CD4-positive, alpha-beta T cell treated with Interleukin-15 for 4 hours (primary cell): Measurements from ENCODE around the gene GAS6.
A peak's percentile ranks its signal among the peaks of the same experiment; 100 is the strongest.
"Not testable (repeated sequence)": the region's sequence is repeated elsewhere in the genome, so short reads cannot be mapped to it uniquely, and the experiment has no call there.

Experiments
- DNase-seq: peaks from one replicate; pipeline ENCODE4 v3.0.0-alpha.2; 2020; ENCODE audit warnings: low spot score

The GAS6 gene

DNA sequence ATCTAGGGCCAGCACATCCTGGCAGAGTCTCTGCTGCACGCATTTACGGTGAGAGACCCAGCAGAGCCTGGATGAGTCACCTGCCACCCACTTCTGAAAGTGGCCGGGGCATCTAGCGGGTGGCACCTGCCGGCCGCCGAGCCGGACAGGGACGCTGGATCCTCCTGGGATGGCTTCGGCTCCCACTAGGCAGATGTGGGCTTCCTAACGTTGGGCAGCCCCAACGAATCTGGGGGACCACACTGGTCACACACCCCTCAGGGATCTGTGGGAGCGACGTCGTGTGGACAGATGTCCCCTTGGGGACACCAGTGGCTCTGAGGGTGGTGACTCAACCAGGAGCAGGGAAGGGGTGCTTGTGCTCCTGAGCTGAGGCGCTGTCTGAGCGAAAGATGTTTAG, 72.7 kb downstream of the GAS6 start:
- DNase-seq = no peak

DNA sequence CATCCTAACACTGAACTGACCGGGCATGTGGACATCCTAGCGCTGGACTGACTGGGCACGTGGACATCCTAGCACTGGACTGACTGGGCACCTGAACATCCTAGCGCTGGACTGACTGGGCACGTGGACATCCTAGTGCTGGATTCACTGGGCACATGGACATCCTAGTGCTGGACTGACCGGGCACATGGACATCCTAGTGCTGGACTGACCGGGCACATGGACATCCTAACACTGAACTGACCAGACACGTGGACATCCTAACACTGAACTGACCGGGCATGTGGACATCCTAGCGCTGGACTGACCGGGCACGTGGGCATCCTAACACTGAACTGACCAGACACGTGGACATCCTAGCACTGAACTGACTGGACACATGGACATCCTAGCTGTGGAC, 73.9 kb downstream of the GAS6 start:
- DNase-seq = not testable (repeated sequence)

DNA sequence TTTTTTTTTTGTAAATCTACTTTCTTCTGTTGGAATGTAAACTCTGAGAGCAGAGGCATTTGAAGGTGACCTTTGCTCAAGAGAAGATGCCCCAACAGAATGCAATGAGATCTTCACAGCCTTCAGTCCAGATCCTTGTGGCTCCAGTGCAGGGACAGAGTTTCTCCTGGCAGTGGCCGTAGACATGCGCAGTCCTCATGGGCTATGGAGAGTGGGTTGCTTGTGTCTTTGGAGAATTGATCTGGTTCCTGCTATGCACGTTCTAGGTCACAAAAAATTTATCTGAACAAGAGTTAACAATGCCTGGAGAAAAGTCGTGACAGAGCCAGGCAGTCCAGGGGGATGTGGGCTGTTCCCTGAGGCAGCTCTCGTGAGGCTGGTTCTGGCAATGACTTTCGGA, 74.7 kb downstream of the GAS6 start:
- no peak for DNase-seq

DNA sequence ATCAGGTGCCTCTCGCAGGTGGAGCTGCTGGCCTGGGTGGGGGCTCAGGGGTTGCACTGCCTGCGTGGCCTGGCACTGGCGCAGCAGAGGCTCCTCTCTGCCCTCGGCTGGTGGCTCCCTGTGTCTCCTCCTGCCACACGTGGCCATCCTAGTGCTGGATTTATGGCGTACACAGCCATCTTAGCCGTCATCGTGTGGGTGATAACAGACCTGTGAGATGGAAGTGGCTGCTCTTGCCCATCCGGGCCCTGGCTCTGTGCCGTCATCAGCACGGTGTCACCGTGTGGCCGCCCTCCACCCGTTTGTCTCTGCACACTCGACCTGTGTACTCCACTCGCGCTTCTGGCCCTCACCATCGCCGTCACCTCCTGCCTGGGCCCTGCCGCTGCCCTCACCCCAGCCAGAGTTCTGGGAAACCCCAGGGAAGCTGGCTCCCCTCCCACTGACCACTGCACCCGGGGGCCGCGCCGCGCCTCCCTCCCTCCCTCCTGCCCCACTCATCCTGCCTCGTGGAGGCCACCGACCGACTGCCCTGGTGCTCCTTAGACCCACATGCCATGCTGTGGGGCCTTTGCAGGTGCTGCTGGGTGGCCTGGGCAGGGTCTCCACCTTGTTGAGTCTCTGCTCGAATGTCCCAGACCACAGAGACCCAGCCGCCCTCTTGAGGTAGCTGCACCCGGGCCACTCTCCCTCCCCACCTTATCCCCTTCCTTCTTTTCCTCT, 75.3 kb downstream of the GAS6 start:
- DNase-seq = no peak

DNA sequence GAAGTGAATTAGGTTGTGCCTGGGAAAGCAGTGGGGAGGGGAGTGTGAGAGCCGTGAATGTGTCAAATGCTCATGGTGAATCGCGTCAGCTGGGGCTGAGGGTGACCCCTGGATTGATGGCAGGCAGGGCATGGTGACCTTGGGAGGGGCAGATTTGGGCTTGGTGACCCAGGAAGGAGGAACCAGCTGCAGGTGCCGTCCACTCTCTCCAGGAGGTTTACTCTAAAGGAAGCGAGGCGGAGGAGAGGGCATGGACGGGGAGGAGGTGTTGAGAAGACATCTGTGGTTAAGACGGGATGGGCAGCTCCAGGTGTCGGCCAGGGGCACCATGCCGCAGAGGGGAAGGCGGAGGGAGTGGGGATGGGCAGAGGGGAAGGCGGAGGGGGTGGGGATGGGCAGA, 76.2 kb downstream of the GAS6 start:
- no peak for DNase-seq

DNA sequence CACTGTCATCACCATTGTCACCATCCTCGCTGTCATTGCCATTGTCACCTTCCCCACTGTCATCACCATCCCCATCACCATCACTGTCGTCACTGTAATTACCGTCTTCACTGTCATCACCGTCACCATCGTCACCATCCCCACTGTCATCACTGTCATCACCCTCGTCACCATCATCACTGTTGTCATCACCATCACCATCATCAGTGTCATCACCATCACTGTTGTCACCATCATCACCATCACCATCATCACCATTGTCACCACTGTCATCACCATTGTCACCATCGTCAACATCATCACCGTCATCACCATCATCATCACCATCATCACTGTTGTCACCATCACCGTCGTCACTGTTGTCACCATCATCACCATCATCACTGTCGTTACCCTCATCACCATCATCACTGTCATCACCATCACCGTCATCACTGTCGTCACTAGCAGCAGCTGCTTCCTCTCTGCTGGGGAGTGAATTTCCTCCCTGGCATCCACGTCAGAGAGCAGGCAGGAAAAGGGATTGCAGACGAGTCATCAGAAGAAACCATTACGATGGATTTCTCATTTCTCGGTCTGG, 77.5 kb downstream of the GAS6 start:
- no peak for DNase-seq

DNA sequence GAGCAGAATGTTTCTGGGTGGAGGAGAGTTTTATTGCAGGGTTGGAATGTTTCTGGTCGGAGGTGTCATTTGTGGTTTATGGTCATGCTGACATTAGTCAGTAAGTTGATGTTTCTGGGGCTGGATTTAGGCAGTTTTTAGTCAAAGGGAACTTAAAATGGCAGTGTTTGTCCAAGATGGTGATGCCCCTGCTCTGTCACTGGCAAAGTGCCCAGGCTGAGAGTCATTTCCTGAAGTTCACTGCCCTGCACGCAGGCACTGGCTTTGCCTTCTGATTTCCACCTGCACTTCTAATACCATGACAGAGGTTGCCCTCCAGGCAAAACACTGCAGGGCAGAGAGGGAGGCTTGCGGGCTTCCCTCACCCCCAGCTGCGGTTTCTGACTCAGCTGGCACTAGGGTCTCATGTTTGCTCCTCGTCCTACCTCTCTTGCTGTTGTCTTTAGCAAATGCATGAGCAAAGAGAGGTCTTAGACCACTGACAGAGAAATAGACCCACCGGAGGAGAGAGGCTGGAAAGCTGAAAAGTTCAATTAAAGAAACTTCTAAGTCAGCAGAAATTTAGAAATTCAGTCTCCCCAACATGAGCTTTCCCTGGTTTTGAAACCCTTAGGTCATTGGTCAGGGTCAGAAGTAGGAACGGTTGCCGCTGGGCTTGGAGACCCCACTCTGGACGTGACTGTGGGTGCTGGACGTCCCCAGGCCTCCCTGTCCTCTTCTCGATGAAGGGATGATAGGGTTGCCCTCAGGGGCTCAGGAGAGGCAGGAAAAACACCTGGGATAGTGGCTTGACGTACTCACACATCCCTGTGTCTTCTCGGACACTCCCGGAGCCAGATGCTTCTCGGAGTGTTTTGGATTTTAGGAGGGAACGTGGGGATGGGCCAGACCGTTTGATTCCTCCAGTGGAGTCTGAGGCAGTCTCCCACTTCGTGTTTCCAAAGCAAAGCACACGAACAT, 78.5 kb downstream of the GAS6 start:
- no peak for DNase-seq

DNA sequence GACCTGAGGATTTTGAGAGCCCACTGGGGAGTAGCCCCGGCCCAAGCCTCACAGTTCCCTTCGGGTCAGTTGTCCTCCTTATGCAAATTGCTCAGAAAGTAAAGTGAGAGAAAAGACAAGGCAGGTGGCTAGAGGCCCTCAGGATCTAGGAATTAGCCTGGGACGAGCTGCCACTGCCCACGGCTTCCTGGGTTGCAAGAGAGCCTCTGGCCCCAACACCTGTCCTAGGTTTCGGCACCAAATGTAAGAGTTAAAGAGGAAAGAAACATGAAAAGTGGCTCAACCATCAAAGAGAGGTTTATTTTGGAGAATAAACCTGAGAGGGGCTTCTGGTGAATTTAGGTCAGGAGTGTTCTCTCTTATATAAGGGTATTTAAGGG, 79.2 kb downstream of the GAS6 start:
- no peak for DNase-seq

DNA sequence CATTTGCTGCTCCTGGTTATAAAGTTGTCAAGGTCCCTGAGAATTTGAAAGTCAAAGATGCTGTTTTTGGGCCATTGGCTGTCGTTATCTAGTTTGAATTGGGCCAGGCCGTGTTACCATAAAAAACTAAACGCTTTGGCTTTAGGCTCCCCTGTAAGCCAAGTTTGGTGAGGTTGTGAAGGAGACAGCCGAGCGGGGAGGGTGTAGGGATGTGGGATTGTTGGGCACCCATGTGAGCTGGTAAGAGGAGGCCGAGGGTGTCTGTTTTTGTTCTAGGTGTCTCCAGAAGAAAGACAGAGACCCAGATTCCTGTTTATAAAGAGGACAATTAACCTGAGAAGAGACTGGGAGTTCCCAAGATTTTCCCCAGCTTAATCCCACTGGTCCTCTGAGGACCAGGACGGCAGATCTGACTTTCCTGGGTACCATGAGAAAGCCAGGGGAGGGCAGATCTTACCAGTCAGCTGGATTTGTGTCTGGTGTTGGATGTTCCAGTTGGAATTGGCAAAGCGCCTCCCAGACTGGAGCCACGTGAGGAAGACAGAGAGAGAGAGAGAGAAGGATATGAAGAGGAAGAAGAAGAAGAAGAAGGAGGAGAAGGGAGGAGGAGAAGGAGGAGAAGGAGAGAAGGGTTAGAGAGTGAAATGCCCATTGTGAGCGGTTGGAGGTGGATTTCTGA, 79.8 kb downstream of the GAS6 start:
- DNase-seq = no peak

DNA sequence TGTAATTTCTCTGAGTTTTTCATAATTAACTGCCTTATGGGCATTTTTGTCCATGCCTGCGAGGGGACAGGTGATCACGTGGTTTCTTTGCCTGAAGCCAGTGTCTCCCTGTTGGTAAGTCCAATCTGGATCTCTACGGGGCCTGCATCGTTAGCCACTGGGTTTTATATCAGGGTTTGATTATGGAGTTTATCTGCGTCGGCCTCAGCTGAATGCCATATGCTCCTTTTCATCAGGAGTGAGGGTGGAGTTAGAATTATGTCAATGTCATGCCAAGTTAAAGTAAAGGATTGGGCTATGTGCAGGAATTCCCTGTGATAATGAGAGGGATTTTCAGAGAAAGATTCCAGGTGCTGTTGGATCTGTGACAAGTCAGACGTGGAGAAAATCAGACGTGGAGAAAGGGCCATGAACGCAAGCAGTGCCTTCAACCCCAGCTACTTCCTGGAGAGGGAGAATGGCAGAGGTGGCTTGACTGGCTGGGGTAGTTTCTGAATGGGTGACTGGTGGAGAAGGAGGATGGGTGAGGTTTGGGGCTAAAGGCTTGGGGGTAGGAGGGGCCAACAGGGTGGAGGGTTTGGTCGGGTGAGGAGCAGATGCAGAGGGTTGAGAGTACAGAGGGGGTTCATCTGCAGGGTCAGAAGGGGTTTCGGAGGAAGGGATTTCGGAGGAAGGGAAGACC, 80.5 kb downstream of the GAS6 start:
- DNase-seq = no peak

DNA sequence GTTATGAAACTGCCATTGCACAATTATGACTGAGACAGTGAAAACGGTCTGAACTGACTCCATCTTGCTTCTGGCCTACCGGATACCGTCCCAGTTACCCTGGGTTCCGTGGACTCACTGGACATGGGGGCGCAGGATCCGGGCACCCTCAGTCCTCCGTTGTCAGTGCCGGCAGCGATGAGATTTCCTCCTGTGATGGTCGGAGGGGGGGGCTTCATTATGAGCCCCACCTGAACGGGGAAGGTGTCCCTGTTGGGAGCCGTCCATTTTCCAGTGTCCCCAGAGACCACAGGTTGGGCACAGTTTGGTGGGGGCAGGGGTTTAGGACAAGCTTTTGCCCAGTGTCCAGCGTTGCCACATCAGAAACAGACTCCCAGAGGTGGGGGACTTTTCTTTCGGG, 81.4 kb downstream of the GAS6 start:
- DNase-seq = no peak

DNA sequence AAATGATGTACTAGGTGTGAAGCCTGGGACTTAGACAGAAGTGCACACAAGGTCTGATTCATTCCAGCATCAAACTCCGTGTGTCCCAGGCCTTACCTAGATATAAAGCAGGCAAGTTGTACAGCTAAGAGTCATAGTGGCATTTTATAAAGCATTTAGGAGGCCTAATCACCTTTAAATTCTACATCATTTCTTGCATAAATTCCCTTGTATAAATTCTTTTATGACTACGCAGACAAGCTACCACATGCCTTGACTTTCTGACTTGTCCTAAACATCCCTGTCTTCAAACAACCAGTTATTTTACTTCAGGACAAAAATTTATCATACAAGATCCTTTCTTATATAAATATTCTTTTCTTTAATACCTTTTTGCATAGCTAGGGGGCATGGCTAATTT, 82.3 kb downstream of the GAS6 start:
- no peak for DNase-seq

DNA sequence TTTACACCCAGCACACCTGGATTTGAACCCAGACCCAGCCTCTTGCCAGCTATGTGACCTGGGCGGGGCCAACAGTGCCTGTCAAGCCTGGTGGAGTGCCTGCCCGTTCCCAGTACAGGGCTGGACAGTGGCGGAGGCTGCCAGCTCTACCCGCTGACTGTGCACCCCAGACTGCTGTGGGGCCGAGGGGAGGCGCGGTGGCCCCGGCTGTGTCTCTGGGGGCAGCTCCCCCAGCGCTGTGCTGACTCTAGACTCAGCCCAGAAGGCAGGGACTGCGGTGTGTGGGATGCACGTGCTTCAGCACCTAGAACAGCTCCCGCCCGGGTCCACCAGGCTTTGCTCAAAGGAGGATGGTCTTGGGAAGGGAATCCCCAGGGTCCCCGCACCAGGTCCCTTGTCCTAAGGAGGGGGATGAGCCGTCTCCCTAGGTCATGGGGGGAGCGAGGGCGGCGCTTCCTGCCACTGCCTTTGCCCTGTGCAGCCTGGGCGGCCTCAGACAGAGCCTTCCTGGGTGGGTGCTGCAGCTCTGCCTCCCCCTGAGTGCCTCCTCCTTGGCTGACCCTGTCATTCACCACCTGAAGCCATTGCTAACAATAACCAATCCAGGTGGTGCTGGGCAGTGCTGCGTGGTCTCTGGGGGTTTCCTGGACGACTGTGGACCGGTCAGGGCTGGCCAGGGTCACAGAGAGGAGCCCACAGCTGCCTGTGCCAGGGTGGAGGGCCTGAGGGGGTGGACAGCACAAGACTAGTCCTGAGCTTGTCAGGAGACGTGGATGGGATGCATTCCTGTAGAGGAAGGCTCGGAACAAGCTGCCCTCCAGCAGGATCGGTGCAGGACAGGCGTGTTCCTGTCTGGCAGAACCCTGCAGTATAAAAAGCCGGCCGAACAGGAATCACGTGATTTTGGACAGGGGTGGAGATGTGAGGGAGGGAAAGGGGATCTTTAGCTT, 86.3 kb downstream of the GAS6 start:
- no peak for DNase-seq

DNA sequence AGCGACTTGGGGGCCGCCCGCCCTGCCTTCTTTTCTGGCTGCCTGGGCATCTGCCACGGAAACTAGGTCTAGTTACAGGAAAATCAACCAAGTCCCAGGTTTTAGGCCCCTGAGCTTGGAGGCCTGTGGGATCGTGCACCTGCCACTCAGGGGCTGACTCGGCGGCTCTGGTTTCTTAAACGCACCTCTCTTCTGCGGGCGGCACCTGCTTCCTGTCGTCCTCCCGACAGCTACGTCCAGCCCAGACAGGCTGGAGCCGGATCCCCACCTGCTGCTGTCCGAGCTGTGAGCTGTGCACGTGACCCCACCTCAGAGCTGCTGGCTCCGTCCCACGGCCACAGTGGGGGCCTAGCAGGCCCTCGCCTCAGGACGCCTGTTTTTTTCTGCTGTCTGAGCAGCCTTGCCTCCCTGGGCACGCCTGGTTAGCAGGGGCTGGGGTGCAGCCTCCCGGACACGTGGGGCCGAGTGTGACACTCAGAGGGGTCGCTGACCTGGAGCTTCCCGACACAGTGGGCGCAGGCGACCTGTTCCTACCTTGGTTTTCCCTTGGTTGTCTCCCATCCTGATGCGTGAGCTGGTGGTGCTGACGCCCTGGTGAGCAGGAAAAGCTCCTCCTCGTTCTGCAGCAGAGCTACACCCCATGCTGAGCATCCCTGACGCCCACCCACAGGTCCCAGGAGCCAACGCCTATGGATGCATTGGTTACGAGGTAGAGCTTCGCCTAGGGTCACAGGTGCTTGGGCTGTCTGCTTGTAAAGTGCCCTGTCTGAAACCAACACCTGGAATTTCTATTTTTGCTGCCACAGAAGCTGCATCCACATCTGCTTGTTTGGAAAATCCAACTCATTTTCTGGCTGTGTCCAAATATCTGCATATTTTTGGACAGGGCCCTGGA, 87.4 kb downstream of the GAS6 start:
- DNase-seq = no peak

DNA sequence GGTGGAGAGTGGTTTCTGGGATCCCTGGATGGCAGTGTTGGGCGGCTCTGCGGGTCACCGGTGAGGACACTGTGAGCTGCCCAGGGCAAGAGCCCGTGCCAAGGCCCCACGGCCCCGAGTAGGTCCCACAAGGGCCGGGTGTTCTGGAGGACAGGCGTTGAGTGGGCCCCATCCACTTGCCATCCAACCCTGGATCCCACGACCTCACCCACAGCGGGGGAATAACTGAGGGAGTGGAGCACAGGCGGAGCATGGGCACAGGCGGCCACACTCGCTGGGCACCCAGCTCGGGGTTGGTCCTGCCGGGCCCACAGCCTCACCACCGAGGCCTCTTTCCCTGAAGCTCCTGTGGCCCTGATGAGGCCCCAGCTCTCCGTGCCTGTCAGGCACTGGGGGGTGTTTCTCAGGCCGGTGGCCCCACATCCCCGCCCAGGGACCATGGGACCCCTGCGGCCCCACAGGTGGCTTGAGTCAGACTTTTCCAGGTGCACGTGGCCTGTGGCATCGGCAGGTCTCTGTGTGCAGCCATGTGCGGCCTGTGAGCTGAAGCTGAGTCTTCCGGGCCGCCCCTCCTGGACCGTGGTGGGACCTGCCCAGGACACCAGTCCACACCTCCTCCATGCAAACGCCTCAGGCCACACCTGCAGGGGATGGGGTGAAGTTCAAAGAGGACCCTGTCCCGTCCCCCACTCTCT, 88.3 kb downstream of the GAS6 start:
- no peak for DNase-seq

DNA sequence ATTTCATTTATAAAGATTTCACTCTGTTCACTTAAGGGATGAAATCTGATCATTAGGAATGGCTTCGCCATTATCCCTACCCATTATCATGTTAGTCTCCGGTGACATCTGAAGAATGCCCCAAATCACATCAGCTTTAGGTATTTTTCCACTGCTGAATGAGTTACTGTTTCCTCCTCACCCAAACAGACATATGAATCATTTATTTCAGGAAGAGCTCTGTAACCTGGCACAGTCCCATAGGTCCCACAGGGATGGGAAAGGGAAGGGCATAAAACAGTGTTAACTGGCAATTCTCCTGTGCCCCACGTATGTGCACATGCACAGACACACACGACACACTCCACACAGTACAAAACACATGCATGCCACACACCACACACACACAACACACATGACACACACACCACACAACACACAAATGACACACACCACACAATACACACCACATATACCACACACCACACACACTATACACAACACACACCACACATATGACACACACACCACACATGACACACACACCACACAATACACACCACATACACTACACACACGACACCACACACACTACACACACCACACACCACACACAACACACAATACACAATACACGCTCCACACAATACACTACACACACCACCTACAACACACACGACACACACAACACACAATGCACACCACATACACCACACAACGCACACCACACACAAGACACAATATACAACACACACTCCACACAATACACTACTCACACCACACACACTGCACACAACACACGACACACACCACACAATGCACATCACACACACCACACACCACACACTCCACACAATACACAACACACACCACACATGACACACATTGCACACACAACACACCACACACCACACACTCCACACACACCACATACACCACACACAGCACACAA, 89.4 kb downstream of the GAS6 start:
- no peak for DNase-seq

DNA sequence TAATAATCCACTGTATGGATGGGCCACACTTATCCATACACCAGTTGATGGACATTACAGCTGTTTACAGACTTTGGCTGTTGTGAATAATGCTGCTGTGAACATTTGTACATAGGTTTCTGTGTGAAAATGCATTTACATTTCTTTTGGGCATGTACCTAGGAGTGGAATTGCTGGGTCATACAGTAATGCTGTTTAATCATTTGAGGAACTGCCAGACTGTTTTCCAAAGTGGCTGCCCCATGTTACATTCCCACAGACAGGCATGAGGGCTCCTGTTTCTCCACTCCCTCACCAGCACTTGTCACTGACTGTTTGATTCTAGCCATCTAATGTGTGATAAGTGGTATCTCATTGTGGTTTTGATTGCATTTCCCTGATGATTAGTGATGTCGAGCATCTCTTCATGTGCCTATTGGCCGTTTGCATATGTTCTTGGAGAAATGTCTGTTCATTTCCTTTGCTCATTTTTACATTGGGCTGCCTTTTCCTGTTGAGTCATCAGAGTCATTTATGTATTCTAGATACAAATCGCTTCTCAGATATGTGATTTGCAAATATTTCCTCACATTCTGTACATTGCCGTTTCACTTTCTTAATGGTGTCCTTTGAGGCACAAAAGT, 92.1 kb downstream of the GAS6 start:
- peak; percentile 7 for DNase-seq
